ENCODE results near the gene FTO.

The FTO gene

DNA sequence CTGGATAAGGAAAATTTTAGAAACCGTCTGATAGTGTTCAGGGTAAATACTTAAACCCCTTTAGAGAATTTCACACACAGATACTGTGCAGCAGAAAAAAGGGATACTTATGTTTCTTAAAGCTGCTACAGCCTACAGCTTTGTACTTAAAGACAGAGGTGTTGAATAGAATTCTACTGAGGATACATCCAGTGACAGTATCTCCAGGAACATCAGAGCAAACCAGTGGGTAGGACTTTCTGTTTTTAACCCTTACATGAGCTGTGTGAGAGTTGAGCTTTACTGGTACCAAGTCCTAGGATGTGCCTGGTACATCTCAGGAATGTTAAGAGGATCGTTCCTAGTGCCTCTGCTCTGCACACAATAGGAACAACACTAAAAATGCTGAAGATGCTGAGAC is 191.5 kb downstream of the FTO start:
- DNase-seq (ENCODE audit: low read depth, low spot score) = no peak

DNA sequence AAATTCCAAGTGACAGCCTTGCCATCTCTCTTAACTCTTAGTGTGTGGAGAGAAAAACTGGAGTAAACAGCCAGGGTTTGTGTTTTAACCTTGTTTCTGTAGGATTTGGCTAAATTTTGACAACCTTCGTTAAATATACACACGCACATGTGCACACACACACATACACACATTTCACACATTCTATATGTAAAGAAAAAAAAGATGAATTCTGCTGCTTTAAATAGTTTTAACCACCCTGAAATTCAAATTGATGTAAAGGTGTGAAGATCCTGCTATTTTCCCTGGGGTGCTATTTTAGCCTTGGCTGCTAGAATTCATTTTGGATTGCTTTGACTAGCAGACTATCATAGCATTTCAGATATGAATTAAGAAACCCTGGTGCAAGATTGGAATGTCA is 191.9 kb downstream of the FTO start:
- DNase-seq (ENCODE audit: low read depth, low spot score) = no peak

DNA sequence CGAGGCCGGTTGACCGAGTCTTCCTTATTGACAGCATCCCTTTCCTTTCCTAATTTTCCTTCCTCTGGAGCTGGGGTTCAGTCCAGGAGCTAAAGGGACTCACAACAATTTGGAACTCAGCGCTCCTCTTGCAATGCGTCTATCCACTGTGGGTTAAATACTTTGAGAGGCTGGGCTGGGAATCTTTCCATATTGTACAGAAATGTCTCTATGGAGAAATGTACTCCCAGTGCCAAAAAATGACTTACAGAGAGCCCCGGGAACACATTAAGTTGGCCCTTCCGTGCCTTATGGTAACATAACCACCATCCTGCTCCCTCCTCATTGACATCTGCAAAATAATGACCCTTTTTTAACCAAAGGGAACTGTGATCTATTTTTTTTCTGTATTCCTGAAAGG is 192.8 kb downstream of the FTO start:
- DNase-seq (ENCODE audit: low read depth, low spot score) = no peak

DNA sequence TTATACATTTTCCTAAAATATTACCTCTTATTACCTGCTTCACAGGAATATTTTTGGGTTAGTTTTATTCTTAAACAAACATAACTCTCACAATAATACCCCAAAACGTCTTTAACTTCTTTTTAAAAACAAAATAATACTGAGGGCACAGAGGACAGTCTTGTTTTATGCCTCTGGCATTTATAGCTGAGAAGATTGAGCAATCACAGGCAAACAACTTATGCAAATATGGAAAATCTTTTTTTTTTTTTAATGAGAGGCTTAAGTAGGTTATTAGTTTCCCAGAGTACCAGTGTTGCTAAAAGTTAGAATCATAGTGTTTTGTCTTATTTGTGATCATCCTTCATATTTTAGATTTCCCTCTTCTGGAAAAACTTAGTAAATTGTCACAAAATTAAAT is 195.0 kb downstream of the FTO start:
- no peak for DNase-seq (ENCODE audit: low read depth, low spot score)

DNA sequence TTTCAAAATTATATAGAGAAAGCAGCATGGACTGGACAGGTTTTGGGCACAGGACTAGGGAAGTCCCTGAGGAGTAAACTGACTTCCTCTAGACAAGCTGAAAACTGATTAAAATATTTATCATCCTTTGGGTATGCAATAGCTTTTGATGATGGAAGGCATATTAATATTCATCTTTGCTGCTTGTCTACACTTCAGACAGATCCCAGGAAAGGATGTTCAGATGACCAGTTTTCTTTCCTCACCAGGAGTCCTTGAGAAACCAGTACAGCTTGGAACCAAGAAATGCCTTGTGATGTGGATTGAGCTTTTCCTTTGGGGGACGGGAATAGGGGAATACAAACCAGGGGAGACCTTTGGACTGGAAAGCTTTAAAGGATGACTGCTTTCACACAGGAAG is 195.5 kb downstream of the FTO start:
- DNase-seq (ENCODE audit: low read depth, low spot score) = no peak

DNA sequence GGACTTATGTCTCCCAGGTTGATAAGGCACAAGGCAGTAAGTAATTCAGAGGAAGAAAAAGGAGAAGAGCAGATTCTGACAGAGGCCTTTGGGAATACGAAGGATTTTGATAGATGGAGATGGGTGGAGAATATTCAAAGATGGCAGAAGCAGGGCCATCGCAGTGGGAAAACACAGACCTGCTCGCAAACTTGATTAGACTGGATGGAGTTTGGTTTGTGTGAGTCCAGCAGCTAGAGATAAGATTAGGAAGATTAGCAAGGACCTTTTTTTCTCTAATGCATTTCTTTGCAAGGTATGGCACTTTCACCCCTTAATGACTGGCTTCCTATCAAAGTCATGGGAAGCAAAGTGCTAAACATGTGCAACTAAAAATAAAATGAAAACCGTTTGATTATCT is 196.7 kb downstream of the FTO start:
- no peak for DNase-seq (ENCODE audit: low read depth, low spot score)

DNA sequence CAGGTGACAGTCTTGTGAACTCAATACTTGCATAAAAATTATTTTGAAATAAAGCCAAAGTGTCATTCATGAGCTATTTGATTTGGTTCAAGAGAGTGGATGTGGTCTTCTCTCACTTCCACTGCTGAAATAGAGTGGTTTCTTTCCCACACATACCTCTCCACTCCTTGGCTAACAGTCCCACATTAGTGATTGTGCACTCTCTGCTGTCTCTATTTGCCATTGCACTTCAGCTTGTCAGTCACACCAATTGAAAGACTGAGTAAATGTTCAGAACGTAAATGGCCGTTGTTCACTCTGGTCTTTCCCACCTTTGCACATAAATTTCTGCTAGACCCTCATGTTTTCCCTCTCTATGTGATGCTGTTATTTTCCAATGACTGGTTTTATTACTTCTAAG is 197.5 kb downstream of the FTO start:
- no peak for DNase-seq (ENCODE audit: low read depth, low spot score)

DNA sequence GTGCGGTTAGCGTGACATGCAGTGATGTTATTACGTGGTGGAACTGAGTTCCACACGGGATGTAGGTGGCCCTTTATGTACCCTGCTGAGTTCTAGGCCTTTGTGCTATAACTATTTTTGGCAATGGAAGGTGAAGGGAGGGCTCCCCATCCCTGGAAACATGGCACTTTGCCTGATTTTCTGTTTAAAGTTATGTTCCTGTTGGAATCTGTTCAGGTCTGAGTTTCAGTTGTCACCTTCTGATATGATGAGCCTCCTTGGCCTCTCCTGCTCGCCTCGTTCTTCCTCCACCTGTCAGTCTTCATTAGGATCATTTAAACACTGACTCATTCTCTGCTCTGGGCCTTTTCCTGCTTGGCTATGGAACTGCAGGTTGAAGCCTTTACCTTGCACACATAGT is 200.6 kb downstream of the FTO start:
- DNase-seq (ENCODE audit: low read depth, low spot score) = no peak

DNA sequence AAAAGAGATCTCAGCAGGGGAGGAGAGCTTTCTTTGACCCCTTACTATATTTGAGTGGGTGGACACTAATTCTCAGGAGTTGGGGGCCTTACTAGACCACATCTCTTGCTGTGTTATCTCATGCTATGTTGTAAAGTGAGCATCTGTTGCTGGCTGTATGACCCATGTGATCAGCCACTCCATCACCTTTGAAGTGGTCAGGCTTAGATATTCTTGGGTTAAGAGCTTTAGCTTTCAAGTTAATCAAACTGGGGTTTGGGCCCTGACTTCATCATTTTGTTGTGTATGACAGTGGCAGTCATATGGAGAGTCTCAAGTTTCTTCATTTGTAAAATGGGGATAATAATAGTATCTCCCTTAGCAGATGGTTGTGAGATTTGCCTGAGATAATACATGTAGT is 201.1 kb downstream of the FTO start:
- no peak for DNase-seq (ENCODE audit: low read depth, low spot score)

DNA sequence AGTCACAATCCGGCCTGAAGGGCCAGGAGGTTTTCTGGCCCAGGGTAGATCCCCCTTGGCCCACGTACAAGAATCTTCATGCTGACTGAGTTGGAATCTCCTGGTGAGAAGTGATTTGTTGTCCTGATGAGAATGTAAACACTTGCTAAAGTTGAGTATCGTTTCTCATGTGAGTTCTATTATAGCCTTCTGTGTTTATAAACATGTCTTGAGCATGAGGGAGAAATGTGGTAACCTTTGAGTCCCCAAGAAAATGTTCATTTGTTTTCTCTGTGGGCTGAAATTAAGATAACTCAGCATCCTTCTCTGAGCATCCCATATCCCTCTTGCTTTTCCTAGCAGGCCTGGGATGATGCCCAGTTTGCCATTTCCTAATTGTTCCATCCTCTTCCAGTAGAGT is 204.8 kb downstream of the FTO start:
- no peak for DNase-seq (ENCODE audit: low read depth, low spot score)

DNA sequence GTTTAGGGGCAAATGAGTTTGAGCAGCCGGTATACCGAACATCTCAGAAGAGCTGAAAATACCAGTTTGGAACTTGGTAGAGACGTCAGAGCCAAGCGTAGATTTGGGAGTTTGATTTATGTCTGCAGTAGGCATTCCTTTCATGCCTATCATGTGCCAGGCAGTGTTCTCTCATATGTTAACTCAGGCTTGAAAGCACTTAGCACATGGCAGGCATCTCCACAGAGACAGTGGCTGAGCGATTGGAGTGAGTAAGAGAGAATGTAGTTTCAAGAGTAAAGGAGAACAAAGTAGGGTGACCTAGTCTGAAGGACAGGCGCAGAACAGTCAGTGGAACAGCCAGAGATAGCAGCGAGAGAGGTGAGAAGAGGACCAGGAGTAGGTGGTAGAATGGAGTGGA is 207.0 kb downstream of the FTO start:
- DNase-seq (ENCODE audit: low read depth, low spot score) = no peak

DNA sequence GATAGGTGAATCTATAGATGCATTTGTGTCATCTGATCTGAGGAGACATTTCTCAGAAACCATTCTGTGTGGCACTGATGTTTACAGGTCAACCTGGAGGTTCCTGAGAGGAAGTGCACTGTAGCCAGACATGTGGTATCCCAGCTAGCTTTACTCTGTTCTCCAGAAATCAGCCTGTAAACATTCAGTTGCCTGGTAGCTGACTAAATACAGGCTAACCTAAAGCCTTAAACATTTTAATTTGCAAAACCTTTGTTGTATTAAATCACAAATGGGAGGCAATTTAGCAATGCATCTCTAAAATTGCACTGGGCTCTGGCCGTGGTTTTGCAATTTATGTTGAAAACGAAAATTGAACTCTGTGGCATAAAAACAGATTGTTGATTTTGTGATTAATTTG is 207.6 kb downstream of the FTO start:
- no peak for DNase-seq (ENCODE audit: low read depth, low spot score)

DNA sequence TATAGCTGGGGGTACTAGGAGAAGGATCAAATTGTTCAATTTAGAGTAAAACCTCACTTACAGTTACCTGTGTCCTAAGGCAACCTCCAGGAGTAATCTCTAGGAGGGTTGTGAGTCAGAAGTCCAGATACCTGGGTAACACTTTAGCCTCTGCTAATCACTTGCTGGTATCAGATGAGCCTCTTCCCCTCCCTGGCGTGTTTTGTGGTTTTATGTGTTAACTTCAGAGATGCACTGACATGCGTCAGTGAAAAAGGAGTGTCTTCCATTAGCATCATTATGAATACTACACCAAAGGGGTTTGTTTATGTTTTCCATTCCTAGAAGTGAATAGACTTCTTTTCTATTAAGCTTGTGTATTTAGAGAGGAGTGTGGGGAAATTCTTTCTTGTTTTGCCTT is 208.2 kb downstream of the FTO start:
- DNase-seq (ENCODE audit: low read depth, low spot score) = no peak

DNA sequence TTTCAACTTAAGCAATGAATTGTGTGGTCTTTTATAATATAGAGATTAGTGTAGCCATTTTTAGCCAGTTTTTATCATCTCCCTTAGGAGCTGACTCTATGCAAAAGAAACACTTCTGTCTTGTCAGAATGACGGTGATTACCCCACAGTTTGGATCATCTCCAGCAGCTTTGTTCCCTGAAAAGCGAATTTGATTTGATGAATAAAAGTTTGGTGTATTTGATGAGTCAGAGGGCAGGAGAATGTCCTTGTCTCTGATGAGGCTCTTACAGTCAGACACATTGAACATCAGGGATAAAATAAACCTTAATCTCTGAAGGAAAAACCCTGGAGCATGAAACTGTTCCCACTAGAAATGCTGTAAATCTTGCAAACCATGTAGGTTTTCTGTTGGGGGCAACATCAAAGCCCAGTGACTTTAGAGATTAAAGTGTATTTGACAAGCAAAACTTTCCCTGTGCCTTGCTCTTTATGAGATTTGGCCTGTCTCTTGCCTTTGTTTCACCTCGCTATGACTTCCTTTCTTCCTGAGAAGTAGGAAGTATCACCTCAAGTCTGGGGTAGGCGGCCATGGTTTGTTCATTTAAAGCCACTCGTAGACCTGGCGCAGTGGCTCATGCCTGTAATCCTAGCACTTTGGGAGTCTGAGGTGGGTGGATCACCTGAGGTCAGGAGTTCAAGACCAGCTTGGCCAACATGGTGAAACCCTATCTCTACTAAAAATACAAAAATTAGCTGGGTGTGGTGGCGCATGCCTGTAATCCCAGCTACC is 209.3 kb downstream of the FTO start:
- peak; percentile 78 for DNase-seq (ENCODE audit: low read depth, low spot score)

DNA sequence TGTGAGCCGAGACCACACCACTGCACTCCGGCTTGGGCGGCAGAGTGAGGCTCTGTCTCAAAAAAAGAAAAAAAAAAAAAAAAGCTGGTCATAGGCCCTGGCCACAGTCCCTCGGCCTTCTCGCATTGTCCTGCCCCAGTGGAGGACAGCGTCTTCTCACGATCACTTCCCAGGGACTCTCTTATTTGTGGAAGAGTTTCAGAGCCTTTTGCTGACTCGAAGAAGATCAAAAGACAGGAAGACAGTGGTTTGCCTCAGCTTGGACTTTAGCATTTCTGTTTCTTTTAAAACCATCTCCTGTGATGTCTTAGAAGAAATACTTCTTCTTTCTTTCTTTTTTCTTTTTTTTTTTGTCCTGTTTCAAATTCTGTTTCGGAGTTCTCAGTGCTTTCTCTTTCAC is 210.0 kb downstream of the FTO start:
- DNase-seq (ENCODE audit: low read depth, low spot score) = no peak

DNA sequence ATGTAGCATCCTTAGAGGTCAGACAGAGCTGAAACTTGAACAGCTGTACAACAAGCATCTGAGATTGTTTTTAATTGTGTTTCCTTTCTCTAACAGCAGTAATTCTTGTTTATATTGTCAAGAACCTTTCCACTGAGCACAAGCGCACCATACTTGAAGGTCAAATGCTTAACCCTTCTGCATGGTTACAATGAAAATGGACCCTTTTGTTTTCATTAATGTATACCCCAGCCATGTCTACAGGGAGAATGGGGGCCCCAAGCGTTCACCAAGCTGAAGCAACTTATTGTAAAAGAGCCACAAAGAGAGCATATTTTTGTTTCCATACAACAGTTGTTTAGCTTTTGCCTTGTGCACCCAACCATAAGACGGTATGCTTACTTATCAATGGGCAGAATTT is 210.8 kb downstream of the FTO start:
- DNase-seq (ENCODE audit: low read depth, low spot score) = no peak

DNA sequence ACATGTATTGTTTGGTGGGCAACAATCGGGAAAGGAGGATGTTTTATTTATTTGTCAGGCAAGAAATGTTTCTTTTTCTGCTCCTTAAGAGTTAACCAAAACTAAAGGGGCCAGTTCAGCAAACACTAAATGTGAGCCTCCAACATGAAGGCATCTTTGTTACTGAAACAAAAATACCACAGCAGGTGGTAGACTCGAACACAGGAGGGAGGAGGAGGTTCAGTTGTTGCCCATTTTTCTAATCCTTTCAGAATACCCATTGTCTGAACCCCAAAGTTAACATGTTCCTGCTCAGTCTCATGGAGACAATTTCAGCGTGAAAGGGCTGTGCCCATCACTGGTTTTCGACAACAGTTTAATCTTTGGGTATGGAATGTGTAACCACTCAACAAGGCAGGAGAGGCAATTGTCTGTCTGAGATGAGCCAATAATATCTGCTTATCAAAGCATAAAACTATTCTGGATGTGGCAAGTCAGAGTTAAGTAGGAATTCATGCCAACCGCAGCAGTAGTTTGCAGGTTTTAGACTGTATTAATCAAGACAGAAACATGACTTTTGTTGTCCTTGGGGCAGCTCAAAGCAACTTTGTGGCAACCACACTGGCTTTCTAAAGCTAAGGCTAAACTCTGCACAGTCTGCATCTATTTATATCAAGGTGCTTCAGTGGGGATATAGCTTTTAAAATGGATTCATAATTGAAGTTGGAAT is 211.7 kb downstream of the FTO start:
- DNase-seq (ENCODE audit: low read depth, low spot score) = no peak

DNA sequence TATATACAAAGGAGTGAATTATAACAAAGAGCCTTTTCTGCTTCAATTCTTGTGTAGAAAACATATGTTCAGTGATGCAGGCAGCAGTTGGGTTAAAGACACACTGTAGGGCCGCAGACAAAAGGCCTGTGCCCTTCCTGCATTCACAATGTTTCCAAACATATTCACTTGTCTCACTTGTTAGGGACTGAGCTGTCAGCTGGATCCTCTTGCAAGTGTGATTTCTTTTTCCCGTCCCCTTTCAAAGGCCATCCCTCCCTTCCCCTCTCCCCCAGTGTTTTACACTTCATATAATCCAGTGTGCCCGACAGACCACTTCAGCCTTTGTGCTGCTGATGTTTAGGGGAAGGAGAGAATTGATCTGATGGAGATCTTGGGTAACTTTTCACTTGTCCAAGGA is 217.0 kb downstream of the FTO start:
- no peak for DNase-seq (ENCODE audit: low read depth, low spot score)

DNA sequence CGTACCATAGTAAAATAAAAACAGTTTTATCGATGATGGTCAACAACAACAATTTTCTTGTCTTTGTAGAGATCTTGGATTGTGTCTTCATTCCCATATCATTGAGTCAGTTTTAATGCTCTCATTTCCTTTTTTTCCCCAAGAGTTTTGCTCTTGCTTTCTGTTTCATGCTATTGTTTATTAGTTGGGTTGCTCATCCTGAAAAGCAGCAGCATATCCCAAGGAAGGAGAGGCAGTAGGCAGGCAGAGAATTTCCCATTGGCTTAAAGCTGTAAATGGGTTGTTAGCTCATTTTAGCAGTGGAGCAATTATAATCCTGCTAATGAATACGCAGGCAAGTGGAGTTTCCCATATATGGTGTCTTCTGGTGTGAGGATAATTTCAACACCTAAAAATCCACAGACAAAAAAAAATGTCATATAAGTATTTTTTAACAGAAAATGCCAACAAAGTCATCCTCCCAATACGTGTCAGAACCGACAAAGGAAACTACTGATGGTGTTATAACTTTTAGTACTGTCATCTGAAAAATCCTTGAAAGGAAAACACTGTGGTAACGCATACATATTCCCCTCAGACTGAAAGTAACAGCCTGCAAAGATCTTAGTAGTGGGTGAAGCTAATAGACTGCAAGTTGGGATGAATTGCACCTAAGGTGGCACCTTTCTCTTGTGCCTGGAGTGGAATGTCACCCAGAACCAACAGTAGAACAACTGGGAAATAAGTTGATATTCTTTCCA is 218.3 kb downstream of the FTO start:
- no peak for DNase-seq (ENCODE audit: low read depth, low spot score)

DNA sequence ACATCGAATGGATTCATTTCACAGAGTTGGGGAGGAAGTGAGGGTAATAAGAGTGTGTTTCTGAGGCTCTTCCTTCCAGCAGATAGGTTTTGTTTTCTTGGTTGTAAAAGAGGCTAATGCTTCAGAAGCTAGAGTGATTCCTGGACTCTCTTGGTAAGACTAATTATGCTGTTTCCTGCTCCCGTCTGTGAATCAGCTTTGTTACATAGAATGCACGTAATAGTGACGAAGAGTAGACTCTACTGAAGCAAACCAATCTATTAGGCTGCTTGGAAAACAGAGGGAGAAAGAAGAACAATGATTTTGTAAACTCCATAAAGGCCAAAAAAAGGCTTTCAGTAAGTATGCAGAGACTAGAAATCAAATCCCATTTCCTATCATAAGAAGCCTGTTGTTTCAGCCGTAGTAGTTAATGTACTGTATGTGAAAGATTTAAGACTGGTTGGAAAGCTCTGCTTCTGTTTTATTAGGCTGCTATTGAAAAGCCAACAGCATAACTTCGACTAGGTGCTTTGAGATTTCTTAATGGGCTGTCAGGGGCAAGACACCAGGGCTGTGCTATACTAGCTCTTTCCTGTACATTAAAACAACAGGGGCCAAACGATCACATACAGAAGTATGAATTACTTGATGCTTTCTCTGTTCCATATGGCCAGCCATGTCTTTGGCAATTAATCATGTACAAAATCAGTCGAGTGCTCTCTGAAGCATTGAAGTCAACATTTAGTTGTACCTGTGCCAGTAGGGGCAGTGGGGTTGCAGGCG is 219.0 kb downstream of the FTO start:
- no peak for DNase-seq (ENCODE audit: low read depth, low spot score)

DNA sequence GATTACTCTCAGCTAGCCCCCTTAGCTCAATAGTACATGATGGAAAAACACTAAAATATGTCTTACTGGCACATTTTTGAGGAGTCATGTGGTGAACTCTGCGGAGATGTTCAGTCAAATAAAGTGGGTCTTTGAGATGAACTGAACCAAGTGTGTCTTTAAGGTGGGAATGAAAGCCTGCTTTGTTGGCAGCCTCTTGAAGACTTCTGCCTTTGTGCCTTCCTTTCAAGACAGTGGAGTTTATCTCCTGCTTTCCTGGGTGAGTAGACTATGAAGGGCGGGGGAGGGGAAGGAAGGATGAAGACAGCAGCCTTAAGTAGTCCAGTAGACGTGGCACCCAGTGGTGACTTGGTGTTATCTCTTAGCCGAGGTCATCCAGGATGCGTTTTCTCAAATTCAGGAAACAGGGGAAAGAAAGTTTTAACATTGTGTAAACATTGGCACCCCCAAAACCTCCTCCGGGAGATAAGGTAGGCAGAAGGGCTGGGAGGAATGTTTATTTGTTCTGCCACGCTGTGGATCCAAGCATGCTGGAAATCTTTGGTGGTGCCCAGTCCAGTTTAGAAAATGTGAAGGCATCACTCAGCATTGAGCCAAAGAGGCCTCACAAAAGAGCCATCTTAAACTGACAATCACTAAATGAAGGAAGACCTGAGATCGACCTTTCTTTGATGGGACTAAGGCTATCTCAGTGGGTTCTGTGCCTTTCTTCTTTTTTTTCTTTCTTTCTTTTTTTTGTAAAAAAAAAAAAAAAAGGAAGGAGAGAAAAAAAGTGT is 220.6 kb downstream of the FTO start:
- DNase-seq (ENCODE audit: low read depth, low spot score) = no peak

DNA sequence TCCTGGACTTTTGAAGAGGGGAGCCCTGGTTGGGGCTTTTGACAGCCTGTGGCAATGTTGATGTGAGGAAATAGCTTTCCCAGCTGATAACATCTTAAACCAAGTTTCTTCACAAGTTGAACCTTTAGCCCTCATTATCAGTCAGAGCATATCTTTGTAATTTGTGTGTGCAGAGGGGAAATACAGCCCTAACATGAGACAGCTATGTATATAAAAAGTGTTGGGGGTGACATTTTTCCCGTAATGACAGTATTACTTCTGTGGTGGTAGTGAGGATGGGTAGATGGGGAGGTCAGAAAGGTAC is 221.1 kb downstream of the FTO start:
- DNase-seq (ENCODE audit: low read depth, low spot score) = no peak

All from smooth muscle cell of the brain vasculature (primary cell).